GM19324 (cell line): ENCODE measurements around the gene ALPK3.

ENCODE experiments used
- ATAC-seq: cut with Tn5 transposase; IDR thresholded peaks from one replicate; pipeline ENCODE4 v1.9.1; 2021; ENCODE audit warnings: mild to moderate bottlenecking, moderate library complexity; ENCODE audit not compliant: unreplicated experiment, low FRiP score

The ALPK3 gene

GRCh38 chr15:84887938-84888337 lies 70.8 kb downstream of the ALPK3 start:
- ATAC-seq = no peak

DNA sequence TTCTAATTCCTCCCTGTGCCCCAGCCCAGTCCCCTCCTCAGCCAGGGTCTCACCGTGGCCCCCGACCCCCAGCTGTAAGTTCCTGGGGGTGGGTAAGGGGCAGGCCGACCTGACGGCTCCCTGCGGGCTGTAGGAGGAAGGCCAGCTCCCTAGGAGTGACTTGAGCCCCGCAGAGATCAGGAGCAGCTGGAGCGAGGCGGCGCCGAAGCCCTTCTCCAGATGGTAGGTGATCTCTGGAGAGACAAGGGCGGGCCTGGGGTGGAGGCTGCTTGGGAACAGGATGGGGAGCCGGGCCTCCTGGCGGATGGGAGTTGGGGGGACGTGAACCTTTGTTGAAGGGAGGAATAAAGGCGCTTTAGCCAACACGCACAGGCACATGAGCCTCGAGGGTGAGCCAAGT lies 71.5 kb downstream of the ALPK3 start:
- no peak for ATAC-seq

DNA sequence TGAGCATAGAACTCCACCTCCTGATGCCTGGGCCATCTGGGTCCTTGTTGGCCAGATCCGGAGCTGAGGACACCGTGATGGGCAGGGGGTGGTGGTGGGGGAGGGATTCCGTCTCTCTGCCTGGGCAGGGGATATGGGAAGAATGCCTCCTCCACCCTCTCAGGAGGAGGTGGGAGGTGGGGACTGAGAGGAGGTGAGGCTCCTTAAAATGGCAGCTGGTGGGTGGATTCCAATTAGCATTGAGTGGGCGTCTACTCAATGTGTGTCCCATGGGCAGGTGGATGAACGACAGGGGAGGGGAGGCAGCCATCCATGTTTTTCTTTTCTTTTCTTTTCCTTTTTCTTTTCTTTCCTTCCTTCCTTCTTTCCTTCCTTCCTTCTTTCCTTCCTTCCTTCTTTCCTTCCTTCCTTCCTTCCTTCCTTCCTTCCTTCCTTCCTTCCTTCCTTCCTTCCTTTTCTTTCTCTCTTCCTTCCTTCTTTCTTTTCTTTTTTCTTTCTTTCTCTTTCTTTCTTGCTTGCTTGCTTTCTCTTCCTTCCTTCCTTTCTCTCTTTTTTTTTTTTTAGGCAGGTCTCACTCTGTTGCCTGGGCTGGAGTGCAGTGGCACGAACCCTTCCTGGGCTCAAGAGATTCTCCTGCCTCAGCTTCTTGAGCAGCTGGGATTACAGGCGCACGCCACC lies 72.3 kb downstream of the ALPK3 start:
- ATAC-seq = no peak

DNA sequence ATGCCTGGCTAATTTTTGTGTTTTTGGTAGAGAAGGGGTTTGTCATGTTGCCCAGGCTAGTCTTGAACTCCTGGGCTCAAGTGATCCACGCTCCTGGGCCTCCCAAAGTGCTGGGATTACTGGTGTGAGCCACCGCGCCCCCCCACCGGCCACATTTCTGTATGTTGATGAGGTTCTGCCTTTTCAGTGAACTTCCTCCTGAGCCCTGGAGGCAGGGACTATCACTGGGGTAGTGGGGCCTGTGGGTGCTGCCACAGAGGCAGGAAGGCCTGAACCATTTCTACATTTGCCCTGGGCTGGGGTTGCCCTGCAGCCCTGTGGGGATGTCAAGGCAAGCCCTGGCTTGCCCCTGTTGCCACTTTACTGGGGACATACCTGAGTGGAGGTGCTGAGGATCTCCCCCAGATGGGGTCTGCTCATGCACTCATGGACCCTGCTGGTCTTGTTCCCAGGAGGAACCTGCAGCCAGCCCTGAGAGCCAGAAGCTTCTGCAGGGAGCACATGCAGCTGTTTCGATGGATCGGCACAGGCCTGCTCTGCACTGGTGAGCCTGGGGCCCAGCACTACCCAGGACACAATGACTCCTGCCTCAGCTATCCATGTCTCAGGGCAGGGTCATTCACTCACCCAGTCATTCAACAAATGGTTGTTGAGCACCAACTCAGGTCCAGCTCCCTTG lies 73.0 kb downstream of the ALPK3 start:
- no peak for ATAC-seq

DNA sequence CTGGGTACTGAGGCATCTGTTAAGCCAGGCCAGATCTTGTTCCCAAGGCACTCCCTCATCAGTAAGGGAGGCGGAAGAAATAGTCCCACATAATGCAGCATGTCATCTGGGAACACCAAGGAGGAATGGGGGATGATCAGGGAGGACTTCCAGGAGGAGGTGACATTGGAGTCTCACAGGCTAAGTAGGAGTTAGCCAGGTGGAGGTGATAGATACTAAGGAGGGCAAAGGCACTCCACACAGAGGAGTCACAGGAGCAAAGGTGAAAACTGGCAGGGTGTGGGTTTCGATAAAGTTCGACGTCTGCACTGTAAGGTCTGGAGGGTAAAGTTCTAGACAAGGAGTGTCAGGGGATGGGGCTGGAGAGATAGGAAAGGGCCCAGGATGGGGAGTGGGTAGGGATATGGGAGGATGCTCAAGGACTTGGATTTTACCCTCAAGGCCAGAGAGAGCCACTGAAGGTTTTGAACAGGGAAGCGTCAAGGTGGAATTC lies 73.6 kb downstream of the ALPK3 start:
- no peak for ATAC-seq

DNA sequence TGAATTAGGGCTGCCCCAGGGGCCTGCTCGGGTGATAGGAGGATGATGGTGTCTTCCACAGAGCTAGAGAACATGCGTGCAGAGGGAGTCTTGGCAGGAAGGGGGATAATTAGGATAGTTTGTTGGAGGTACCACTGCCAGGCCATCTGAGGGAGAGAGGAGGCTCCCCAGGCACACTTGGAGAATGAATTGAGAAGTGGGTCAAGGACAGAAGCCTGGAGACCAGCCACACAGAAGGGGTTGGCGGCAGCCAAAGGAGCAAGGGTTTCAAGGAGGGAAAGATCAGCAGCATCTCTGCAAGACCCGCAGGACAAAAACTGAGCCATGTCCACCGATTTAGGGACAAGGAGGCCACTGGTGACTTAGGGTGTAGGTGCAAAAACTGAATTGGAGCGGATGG lies 74.2 kb downstream of the ALPK3 start:
- no peak for ATAC-seq

- no peak for ATAC-seq
Observed at GRCh38 chr15:84892786-84893307, 75.7 kb downstream of the ALPK3 start.

DNA sequence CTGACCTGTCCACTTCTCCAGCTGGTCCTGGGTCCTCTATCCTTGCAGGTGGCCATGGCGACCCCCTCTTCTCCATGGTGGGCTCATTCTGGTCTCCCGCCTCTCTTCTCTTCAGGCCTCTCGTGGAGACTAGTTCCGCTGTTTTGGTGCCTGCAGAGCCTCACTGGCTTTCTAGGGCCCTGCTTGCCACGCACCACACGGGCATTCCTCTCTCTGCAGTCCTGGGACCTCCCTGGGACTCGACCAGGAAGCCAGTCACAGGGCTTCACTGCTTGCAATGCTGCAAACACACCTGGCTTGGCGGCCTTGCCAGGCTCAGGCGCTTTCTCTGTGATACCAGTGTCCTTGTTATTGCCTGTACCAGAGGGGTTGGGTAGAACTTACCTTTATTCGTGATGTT lies 76.5 kb downstream of the ALPK3 start:
- ATAC-seq = no peak

DNA sequence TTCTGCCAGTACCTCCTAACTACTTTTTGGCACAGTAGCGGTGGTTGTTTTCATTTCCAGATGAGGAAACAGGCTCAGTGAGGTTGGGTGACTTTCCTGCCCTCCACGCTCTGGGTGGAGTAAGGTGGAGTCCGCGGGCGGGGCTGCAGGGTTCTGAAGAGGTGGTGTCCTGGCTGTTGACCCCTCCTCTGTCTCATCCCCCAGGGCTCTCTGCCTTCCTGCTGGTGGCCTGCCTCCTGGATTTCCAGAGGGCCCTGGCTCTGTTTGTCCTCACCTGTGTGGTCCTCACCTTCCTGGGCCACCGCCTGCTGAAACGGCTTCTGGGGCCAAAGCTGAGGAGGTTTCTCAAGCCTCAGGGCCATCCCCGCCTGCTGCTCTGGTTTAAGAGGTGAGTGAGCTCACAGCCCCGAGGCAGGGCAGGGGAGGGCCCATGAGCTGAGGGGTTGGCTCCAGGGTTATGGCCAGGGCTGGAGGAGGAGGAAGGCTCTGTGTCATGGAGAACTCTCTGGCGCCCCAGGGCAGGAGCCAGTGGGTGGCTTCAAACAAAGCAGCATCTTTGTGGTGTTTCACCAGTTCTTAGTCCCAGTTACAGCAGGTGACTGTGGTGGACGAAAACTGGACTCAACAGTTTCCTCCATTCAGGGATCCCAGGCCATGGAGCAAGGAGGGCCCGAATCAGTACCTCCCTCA lies 77.7 kb downstream of the ALPK3 start:
- ATAC-seq = no peak

- no peak for ATAC-seq
Observed at GRCh38 chr15:84898761-84899160, 81.6 kb downstream of the ALPK3 start.

DNA sequence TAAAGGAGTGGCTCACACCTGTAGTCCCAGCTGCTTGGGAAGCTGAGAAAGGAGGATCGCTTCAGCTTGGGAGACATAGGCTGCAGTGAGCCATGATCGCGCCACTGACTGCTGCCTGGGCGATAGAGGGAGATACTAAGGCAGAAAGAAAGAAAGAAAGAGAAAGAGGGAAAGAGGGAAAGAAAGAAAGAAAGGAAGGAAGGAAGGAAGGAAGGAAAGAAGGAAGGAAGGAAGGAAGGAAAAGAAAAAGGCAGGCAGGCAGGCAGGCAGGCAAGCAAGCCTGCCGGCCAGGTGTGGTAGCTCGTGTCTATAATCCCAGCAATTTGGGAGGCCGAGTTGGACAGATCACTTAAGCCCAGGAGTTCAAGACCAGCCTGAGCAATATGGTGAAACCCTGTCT lies 82.6 kb downstream of the ALPK3 start:
- no peak for ATAC-seq

DNA sequence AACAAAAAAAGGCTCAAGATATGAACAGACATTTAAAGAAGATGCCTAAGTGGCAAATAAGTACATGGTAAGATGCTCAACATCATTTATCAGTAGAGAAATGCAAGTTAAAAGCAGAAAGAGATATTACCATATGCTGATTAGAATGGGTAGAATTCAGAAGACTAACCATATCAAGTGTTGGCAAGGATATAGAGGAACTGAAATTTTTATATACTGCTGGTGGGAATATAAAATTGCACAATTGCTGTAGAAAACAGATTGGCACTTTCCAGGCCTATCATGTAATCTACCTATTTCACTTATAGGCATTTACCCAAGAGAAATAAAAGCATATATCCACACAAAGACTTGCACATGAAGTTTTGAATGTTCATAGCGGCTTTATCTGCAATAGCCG lies 84.4 kb downstream of the ALPK3 start:
- ATAC-seq = no peak

- no peak for ATAC-seq
Observed at GRCh38 chr15:84903751-84904150, 86.6 kb downstream of the ALPK3 start.

GRCh38 chr15:84904419-84904818 lies 87.3 kb downstream of the ALPK3 start:
- ATAC-seq = no peak

DNA sequence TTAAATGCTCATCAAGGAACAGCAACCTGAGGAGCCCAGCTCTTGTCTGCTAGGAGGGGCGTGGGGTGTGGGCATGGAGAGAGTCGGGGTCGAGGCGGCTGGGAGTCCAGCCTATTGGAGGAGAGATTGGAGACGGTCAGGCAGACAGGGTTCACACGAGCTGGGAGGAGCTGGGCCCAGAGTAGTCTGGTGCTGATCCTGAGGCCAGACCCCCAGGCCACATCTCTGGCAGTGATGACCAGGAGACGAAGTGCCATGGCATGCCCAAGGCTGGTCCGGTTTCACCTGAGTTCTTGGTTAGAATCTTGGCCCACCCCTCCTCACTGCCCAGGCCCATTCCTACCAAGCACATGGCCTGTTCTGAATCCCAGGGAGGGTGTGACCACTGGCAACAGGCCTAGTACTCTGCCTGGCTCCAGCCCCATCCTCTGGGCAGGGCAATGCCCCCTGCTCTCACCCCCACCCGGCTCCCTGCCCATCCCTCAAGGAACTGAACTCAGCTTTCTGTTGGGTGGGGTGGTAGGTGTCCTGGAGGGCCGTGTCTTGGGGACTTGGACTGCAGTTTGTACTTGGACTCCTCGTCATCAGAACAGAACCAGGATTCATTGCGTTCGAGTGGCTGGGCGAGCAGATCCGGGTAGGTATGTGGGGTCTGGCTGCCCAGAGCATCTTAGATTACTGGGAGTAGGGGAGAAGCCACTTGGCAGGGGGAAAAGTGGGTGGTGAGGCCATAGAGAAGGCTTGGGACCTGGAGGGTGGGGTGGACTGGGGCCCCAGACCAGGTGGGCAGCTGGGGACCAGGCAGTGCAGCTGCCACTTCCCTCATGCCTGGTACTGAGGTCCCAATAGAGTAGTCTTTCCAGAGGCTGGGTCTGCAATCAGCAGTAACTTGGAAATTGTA lies 88.1 kb downstream of the ALPK3 start:
- no peak for ATAC-seq

GRCh38 chr15:84907731-84908130 lies 90.6 kb downstream of the ALPK3 start:
- no peak for ATAC-seq

GRCh38 chr15:84908564-84908963 lies 91.4 kb downstream of the ALPK3 start:
- no peak for ATAC-seq

- no peak for ATAC-seq
Observed at GRCh38 chr15:84909029-84909428, 91.9 kb downstream of the ALPK3 start.

GRCh38 chr15:84909782-84910181 lies 92.6 kb downstream of the ALPK3 start:
- no peak for ATAC-seq

- ATAC-seq = no peak
Observed at GRCh38 chr15:84910928-84911623, 93.9 kb downstream of the ALPK3 start.
